ENCODE measurements around the gene FYCO1. TPM values are rescaled to one million over a fixed set of nuclear protein-coding genes. Genes with fewer than 3 reads are reported as not detected.

Gene FYCO1
- total RNA-seq, 1 experiment from 2014 or later = 15.4 TPM

GRCh38 chr3:45943207-45943846, 52.3 kb downstream of the FYCO1 start, which contains the start of gene CXCR6:
Gene CXCR6 (plus strand): TSS chr3:45943464. CDS start chr3:45946482, 3,018 bp downstream.
- TF ChIP-seq EZH2 (IDR thresholded peaks at IDR 0.05; ENCODE audit: low read length, unreplicated experiment) (no peak), EZH2phosphoT487 (IDR thresholded peaks at IDR 0.05; ENCODE audit: borderline replicate concordance, low read length) (no peak), CTCF (conservative IDR thresholded peaks at IDR 0.05; ENCODE audit: low read depth, low read length) (no peak)
- intact Hi-C loops (cut with micrococcal nuclease) = no loop called here
- Histone ChIP-seq H3K4me2 (ENCODE audit: low read length) (no peak within 1 kb of the TSS), H3K9ac (ENCODE audit: low read length) (no peak within 1 kb of the TSS), H3K4me3 (ENCODE audit: low read length) (no peak within 1 kb of the TSS), H4K20me1 (ENCODE audit: low read length) (no peaks in the 10 kb centered on the region), H3K4me1 (ENCODE audit: insufficient read depth, low read length) (peaks cover 16% of the 10 kb centered on the region), H3K27ac (ENCODE audit: low read length) (no peak within 1 kb of the TSS), H3K9me2 (replicated peaks; ENCODE audit: low read length) (no peaks in the 10 kb centered on the region), H3K27me3 (ENCODE audit: low read length) (no peaks in the 10 kb centered on the region), H3K79me2 (ENCODE audit: low read length) (no peaks in the 10 kb centered on the region), H3F3A (ENCODE audit: low read length, unreplicated experiment) (no peaks in the 10 kb centered on the region), H3K9me3 (ENCODE audit: low read length) (no peaks in the 10 kb centered on the region), H2AFZ (ENCODE audit: low read length) (no peak within 1 kb of the TSS), H3K36me3 (ENCODE audit: low read depth, low read length) (peaks cover 20% of the 10 kb centered on the region; the same call in 1 of the 2 replicates)
- CTCF ChIA-PET = interaction anchor here (0.6 to 0.7 kb wide), 4 partner anchors 133 to 435 kb away, joined by 3 to 17 read pairs (median 4); no protein-coding TSS in a partner anchor
- no TSS peak for BruUV-seq (replicated peaks)
- ATAC-seq (peak; percentile 29), DNase-seq (peak; percentile 36)
- POLR2A ChIA-PET (ENCODE audit: unreplicated experiment) = interaction anchor here (0.5 kb wide), 1 partner anchor 253 kb away, joined by 4 read pairs; no protein-coding TSS in a partner anchor

- Histone ChIP-seq H3K27me3 (ENCODE audit: low read length) (no peaks in the 10 kb centered on the region), H3K79me2 (ENCODE audit: low read length) (no peaks in the 10 kb centered on the region), H3F3A (ENCODE audit: low read length, unreplicated experiment) (no peaks in the 10 kb centered on the region), H3K9ac (ENCODE audit: low read length) (no peak overlapping the region), H4K20me1 (ENCODE audit: low read length) (no peaks in the 10 kb centered on the region), H2AFZ (ENCODE audit: low read length) (no peak overlapping the region), H3K9me2 (replicated peaks; ENCODE audit: low read length) (no peaks in the 10 kb centered on the region), H3K27ac (ENCODE audit: low read length) (no peak overlapping the region), H3K4me2 (ENCODE audit: low read length) (no peak overlapping the region), H3K4me1 (ENCODE audit: insufficient read depth, low read length) (peaks cover 16% of the 10 kb centered on the region), H3K36me3 (ENCODE audit: low read depth, low read length) (peaks cover 9% of the 10 kb centered on the region; the same call in 1 of the 2 replicates), H3K9me3 (ENCODE audit: low read length) (no peaks in the 10 kb centered on the region), H3K4me3 (ENCODE audit: low read length) (no peak overlapping the region)
- POLR2A ChIA-PET (ENCODE audit: unreplicated experiment) = no interaction called here
- BruUV-seq (replicated peaks) = no TSS peak
- ATAC-seq (no peak), DNase-seq (peak; percentile 16)
- TF ChIP-seq EZH2 (IDR thresholded peaks at IDR 0.05; ENCODE audit: low read length, unreplicated experiment) (no peak), CTCF (conservative IDR thresholded peaks at IDR 0.05; ENCODE audit: low read depth, low read length) (no peak), EZH2phosphoT487 (IDR thresholded peaks at IDR 0.05; ENCODE audit: borderline replicate concordance, low read length) (no peak)
- CTCF ChIA-PET = no interaction called here
- intact Hi-C loops (cut with micrococcal nuclease) = no loop called here
These were observed 53.4 kb downstream of the FYCO1 start for GRCh38 chr3:45942051-45942825.

All from PC-3 (cell line).